Peyer's patch (tissue), 4 donors: Measurements from ENCODE around the gene ERCC8.

Experiments used
- CTCF ChIP-seq, 6 experiments: fragments of 450-650 bp in 4 of 6; fragments of 200-600 bp in 2 of 6; sonication (generic) in 1 of 6; IDR thresholded peaks; one replicate each; pipeline ENCODE4 v1.5.1; 2017 to 2019; ENCODE audit warnings: antibody characterized with exemption in 6 of 6, mild to moderate bottlenecking in 3 of 6, moderate library complexity in 1 of 6
- POLR2A ChIP-seq, 2 donors: fragments of 450-650 bp; IDR thresholded peaks; one replicate each; pipeline ENCODE4 v1.5.1; 2017; ENCODE audit warnings: antibody characterized with exemption in 2 of 2, mild to moderate bottlenecking in 2 of 2, moderate library complexity in 2 of 2

GRCh38 chr5:60992871-60993270, 48.0 kb upstream of the ERCC8 start:
- no peak for TF ChIP-seq CTCF (IDR thresholded peaks at IDR 0.05)
- no peak for TF ChIP-seq POLR2A (IDR thresholded peaks at IDR 0.05)
